Spleen (tissue), 7 donors: ENCODE results near the gene NFU1.

ENCODE experiments used
- CTCF ChIP-seq, 11 experiments: fragments of 200-600 bp in 7 of 11; fragments of 450-650 bp in 4 of 11; sonication (generic) in 4 of 11; IDR thresholded peaks in 8 of 11; conservative IDR thresholded peaks in 3 of 11; 1 replicate in 7 of 11; 2 replicates in 4 of 11; pipeline versions ENCODE4 v1.4.0 to v1.8.0; 2016 to 2021; ENCODE audit warnings: antibody characterized with exemption in 11 of 11, inconsistent platforms in 4 of 11, mild to moderate bottlenecking in 1 of 11
- POLR2A ChIP-seq, 3 donors: fragments of 450-650 bp; IDR thresholded peaks; one replicate each; pipeline ENCODE4 v1.5.1; 2017; ENCODE audit warnings: antibody characterized with exemption in 3 of 3, mild to moderate bottlenecking in 1 of 3
- donor health status: DM: no; HTN: no; CAD: no; lungs with moderate emphysema.
- donor health status: DM: no; HTN: no; CAD: no.
- donor health status: DM: no; HTN: no; CAD: no.

DNA sequence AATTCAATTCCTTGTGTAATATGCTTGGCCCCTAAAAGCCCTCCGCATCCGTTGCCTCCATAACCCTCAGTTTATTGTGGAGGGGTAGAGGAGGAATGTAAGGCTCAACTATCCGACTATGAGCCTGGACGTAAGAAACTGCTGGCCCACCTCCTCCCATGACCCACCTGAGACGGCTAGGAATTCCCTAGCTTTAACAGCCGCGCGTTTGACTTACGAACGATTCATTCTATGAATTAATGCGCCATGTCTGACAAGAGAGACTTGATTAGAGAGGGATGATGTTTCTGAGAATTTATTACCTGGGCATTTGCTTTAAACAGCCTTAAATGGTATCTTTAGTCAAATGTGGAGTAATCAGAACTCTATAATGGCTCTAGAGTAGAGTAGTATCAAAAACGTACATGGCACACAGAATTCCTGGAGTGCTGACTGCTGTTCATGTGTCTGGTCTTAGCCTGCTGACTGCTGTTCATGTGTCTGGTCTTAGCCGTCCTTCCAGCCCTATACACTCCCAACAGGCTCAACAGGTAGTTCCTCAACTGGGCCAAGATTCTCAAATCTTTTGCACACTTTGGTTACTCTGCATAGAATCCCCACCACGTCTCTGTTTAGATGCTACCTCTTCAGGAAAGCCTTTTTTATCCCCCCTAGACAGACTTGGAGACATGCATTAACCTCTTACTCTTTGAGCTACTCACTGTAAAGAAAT is 49.3 kb downstream of the NFU1 start:
- TF ChIP-seq CTCF (IDR thresholded peaks at IDR 0.05 in 8 of 11, conservative IDR thresholded peaks at IDR 0.05 in 3 of 11), result no peak
- no peak for TF ChIP-seq POLR2A (IDR thresholded peaks at IDR 0.05)
